Measurements from ENCODE around the gene TIPARP.

Gene TIPARP, protein sequence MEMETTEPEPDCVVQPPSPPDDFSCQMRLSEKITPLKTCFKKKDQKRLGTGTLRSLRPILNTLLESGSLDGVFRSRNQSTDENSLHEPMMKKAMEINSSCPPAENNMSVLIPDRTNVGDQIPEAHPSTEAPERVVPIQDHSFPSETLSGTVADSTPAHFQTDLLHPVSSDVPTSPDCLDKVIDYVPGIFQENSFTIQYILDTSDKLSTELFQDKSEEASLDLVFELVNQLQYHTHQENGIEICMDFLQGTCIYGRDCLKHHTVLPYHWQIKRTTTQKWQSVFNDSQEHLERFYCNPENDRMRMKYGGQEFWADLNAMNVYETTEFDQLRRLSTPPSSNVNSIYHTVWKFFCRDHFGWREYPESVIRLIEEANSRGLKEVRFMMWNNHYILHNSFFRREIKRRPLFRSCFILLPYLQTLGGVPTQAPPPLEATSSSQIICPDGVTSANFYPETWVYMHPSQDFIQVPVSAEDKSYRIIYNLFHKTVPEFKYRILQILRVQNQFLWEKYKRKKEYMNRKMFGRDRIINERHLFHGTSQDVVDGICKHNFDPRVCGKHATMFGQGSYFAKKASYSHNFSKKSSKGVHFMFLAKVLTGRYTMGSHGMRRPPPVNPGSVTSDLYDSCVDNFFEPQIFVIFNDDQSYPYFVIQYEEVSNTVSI

DNA sequence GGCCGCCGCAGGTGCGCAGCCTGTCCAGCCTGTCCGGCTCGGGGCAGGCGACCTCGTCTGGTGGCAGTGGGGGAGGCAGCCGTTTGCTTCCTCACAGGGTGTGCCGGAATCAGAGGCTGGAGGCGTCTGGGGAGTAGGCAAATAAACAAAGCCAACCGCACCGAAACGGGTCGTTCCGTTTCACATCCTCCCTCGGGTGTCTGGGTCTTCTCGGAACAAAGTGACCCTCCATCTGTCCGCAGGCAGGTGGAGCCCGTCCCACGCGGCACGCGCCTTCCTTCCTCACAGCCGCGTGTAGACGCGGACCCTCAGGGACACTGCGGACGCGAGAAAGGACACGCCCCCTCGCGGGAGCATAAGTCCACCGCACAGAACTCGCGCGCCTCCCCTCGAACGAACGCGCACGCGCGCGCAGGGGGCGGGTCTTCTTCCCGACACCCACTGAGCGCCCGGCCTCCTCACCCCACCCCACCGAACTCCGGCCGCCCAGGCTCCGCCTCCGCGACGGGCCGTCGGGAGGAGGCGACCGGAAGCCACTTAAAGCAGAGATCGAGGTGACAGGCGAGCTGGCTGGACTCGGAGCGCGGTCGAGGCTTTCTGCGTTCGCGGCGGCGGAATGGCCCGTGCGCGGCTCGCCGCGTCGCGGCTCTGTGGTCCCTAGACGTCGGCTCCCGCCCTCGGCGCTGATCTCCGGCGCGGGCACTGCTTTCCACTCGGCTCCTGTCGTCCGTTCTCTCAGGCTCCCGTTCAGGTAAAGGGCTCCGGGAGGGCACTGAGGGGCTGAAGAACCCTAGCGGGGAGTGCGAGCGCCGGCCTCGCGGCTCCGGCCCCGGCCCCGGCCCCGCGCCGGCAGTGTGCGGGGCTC is at the start of gene TIPARP:
Gene TIPARP, plus strand, starts transcription at position 545 of the 865 bp plus-strand sequence. CDS start 3,108 bp downstream, outside the sequence.
- peak; percentile 98 for DNase-seq

DNA sequence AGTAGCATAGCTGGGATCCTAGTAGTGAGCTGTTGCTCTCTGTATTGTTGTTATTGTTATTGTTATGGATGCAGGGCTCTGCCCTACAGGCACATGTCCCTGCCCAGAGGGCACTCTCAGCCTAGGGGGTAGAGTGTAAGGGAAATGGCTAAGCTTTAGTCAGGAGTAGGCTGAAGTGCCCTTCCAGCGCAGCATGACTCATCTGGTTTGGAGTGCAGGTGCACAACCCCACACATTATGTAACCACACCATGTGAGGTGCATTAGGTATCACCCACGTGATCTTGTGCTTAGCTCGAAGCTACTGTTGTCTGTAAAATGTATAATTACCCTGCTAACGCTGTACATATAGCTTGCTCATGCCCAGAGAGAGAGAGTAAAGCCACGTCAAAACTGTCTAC is 48.3 kb upstream of the TIPARP start:
- DNase-seq: no peak

DNA sequence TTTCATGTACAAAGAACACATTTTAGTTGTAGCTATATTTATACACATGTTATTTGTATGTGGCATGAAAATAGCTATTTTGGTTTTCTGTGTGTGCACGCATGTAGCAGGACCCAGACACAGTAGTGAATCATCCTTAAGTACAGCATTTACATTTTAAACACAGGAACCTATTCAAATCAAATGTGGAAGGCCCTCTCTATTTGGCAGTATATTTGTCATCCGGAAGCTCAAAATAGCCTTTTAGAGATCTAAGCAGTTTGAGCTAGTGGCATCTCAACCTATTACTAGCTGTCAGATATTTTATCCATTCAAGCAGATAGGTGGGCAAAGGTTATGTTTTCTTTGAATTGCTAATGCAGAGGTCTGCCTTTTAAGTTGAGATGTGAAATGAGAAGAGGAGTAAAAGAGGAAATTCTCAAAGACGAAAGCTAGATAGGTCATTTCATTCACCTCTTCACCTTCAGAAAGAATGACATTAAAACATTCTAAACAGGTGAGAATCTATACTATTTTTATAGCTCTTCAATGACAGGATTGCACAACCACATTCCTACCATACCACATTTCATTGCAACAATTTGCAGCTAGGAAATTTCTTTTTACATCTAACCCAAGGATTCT is 46.3 kb upstream of the TIPARP start:
- no peak for DNase-seq

DNA sequence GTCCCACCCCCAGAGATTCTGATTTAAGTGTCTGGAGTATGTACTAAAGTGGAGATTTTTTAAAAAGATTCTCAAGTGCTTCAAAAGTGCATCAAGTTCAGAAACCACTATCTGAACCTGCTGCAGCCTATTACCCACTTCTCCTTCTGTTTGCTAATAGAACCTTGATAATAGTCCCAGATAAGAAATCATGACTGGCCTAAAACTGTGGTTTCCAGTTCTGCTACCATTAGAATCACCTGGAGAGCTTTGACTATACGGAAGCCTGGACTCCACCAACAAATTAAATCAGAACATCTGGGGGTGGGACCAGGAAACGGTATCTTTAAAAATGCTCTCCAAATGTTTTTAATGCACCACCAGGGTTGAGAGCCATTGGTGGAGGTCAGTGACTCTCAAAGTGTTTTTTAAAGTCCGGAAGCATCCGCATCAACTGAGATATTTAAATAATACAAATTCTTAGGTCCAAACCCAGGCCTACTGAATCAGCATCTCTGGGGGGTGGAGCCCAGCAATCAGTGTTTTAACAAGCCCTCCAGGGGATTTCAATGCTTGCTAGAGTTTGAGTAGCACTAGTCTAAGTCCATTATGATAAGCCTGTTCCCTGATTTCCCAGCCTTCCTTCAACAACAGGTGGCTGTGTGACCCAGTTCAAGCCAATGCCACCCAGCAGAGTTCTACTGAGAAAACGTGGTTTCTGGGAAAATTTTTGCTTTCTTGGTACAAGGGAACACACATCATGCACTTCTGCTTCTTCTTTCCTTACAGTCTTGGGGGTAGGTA is 45.4 kb upstream of the TIPARP start:
- no peak for DNase-seq

DNA sequence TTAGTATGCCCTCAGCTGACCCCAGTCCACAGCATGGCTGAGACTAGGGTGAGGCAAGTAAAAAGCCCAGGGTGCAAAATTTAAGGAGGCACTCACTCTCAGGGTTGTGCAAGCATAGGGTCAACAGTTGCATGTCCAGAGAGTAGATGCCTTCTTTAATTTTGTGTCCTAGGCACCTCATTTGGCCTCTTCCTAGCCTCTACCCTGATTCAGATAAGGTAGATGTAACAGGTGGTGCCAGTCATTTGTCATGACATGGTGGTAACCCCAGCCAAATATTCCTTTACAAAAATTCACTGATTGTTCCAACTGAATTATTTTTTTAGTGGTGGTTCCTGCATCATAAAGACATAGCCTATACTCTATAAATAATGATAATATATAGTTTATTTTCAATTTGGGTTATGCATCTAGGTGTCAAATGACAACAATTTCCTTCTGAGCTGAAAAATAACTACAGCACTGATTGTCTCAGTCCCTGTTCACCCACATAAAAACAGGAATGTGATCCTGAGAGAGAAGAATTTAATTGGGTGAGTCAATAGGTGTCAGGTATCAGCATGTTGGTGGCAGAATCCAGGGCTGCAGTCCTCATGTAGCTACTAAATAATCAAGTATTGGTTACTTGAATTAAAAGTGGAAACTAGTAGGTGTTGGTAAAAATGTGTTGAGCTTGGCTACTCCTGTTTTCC is 44.2 kb upstream of the TIPARP start:
- DNase-seq: no peak

DNA sequence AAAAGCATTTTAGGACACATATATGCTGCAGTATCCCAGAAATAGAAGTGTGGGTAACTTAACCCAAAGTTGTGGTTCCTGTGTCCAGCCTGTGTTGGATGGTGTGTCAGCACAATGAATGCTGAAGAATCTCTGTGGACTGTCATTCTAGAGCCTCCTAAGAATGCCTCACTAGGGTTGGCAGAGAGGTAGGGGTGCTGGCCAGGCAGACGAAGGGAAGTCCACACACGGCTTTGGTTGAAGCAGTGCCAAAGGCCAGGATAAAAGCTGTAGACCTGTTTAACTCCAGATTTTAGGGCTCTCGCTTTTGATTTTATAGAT is 43.7 kb upstream of the TIPARP start:
- DNase-seq: no peak

DNA sequence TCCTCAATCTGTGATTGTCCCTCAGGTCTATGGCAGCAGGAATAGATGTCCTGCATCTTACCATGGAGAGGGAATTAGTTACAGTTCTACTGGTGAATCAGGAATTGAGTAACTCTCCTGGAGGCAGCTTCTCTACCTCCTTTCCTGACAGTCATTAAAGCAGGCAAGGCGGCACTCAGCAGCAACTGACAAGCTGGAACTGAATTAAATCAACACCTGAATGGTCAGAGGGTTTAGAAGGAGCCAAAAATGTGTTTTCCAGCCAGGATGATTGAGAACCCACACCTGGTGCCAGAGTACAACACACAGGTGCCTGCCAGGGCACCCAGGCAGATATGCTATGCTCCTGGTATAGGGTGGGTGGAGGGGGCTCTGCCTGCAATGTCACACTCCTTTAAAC is 43.1 kb upstream of the TIPARP start:
- DNase-seq: no peak

DNA sequence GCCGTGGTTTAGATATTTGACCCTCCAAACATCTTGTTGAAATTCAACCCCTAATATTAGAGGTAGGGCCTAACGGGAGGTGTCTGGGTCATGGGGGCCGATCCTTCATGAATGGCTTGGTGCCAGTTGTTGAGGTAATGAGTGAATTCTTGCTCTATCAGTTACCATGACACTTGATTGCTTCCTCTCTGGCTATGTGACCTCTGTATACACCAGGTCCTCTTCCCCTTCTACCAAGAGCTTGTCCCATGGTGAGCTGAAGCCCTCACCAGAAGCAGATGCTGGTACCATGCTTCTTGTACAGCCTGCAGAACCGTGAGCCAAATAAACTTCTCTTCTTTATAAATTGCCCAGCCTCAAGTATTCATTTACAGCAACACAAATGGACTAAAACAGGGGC is 41.8 kb upstream of the TIPARP start:
- DNase-seq: no peak

DNA sequence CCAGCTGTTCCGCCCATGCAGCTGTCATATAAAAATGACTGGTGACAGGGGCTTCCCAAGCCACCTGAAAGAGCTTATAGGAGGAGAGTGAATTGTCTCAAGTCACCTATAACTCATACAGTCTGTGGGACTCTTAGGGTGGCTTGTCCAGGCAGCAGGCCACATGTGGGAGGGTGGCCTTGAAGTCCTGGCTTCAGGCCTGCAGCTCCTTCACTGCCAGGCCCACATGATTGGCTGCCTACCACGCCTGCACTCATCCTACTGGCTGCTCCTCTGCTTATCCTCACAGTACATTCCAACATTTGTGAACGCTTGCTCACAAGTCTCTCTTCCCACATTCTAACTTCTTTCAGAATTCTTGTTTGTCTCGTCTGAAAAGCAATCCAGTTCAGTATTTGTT is 41.1 kb upstream of the TIPARP start:
- DNase-seq: no peak

DNA sequence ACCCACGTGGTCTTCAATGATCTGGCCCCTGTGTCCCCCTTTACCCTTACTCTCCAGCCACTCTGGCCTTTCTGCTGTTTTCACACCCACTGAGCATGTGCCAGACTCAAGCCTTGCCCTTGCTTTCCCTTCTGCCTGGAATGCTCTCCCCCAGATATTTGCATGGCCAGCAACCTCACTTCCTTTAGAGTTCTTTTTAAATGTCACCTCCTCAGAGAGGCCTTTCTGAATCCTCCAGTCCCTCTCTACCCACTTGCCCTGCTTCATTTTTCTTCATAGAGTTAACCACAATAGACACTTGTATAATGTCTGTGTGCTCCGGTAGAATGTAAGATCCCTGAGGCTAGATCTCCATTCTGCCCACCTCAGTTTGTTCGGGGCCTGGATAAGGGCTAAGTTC is 39.4 kb upstream of the TIPARP start:
- DNase-seq: no peak

DNA sequence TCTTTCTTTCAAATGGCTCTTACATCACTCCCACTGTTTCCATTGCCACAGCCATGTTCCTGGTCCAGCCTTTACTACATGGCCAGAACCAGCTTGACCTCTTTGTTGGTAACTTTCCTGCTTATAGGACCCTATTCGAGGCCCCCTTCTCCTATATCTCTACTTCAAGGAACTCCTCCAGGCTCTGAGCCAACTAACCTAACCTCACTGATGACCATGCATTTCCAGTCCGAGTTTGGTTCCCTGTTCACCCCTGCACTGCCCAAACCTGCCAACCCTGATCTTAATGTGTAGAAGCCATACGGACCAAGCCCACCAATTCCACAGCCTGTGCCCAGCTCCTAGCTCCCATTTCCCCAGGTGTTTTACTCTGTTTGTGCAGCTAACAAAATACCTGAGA is 38.4 kb upstream of the TIPARP start:
- no peak for DNase-seq

DNA sequence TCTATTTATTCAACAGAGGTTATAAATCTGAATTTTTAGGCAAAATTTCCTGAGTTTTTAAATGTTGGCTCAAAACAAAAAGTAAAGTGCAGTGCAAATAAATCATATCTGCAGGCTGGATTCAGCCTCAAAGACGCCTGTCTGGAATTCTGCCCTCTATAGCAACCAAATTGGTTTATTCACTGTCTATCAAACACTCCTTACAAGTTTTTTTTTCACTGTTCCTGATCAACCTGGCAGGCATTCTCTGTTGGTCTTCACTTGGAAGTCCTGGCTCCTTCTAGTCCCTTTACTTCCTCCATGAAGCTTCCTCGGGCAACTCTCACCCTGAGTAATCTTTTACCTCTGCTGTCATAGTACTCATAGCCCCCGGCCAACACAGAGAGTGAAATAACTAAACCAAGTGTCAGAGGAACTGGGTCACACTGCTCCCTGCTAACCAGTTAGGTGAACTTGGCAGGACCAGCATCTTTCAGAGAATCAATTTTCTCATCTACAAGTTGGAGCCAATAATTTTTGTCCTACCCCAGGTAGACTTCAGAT is 36.8 kb upstream of the TIPARP start:
- no peak for DNase-seq

DNA sequence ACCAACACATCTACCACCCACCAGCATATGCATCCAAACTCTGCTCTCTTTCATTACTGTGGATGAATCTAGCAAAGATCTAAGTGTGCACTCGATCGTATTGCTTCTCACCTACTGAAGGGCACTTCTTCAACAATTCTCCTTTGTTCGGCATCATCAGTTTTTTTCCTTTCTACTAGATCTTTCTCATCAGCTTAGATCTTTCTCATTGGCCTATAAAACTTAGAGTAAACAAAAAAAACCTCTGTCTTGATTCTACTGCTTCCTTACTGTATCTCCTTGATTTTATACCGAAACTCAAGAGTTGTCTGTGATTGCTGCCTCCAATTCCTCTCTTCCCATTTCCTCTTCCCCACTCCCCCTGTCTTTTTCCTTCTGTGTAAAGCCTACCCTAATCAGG is 36.1 kb upstream of the TIPARP start:
- DNase-seq: no peak

DNA sequence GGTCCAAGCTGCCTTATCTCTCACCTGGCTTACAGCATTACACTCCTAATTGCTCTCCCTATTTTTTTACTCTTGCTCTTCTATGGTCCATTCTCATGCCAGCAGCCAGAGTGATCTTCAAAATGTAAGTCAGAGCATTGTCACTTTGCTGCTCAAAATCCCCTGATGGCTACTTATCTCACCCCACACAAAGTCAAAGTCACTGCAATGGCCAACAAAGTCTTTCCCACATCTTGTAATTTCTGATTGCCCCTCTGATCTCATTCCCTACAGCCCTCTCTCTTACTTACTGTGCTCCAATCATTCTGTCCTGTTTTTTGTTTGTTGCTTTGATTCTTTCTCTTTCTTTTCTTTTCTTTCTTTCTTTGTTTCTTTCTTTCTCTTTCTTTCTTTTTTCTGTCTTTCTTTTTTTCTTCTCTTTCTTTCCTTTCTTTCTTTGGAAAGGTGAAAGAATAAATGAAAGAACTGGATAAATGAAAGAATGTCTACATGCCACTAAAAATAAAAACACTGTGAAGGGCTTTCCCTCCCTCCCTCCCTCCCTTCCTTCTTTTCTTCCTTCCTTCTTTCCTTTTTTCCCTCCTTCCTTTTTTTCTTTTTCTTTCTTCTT is 34.9 kb upstream of the TIPARP start:
- no peak for DNase-seq

DNA sequence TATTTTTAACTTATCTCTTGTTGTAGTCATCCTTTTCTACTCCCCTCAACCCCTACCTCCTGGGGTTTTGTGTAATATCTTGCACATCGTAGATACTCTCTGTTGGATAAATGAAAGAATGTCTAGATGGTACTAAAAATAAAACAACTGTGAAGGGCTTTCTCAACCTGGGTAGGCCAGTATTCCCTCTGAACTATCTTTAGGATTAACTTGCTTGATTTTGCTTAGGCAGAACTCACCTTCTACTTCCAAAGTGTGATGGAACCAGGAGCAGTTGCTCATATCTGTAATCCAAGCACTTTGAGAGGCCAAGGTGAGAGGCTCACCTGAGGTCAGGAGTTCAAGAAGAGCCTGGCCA is 32.8 kb upstream of the TIPARP start:
- no peak for DNase-seq

DNA sequence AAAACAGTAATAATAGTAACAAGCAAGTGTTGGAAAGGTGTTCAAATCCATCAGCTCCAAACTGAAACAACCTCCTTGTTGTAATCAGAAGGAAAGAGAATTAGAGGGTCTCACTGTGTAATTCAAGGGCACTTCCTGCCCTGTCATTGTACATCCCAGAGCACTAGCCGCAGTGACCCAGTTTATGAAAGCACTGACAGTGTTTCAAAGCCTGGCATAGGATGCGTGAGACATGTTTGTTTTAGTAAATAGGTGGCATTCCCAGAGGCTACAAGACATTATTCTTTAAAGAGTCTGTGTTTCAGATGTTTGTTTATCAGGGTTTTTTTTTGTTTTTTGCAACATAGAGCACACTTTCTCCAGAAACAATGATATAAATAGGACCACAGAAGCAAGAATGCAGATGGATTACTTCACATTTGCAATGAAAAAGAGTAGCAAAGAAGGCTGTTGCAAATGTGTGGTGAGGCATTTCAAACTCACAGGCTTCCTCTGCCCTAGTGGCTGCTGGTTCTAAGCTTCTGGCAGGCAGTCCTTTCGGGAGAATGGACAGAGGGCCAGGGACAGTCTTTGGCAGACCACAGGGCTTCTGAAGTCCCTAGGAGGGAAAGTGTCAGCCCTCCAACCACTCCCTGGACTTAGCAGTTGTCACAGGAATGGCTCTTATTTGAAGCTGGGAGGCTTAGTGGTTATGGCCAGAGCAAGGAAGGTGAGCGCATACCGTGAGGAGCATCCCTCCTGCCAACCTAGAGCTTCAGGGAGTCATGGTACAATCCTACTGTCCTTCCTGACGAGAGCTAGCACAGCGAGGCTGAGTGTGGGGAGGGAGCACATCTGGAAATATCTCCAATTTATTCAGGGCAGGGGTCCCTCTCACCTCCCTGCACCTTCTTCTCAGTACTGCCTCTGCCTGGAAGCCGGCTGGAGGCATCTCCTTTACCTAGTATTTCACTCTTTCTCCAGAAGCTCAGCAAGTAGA is 31.4 kb upstream of the TIPARP start:
- DNase-seq: no peak

DNA sequence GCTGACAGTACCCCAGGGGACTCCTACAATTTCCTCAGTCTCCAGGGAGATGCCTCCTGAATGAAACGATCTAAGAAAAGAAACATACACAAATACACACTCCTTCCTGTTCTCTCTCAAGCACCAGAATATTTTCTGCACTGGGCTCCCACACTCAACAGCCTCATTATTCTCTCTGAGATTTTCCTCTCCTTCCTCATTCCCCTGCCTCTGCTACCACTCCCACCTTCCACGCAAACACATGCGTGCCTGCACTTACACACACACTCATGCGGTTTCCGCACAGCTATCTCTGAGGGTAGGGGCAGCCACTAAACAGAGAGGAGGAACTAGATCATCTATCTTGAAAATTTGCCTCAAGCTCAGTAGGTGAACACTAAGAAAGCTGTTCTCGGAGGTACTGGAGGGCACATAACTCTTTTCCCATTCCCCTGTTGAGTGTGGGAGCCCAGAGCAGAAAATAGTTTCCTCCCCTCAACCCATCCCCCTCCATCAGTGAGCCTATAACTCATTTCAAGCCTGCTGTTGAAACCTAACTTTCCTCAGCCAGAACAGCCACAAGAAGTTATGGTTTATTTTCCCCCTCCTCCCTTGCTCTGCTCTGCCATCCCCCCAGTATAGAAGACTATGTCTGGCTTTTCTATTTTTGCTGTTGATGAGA is 30.5 kb upstream of the TIPARP start:
- DNase-seq: no peak

DNA sequence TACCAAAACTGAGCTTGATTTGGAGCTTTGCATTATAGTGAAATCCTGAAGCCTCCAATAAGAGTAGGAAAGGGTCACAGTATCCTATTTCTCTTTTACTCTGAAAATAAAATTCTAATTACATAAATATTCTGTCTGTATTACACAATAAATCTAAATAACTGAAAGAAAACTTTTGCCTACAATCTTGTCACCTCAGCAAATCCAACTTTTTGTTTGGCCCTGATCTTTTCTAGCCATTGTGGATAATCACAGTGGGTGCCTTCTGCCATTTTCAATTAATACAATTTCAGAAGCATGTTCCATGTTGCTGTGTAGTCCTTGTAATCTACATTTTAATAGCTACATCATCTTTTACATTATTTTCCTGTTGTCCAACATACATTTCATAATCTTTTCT is 29.4 kb upstream of the TIPARP start:
- no peak for DNase-seq

DNA sequence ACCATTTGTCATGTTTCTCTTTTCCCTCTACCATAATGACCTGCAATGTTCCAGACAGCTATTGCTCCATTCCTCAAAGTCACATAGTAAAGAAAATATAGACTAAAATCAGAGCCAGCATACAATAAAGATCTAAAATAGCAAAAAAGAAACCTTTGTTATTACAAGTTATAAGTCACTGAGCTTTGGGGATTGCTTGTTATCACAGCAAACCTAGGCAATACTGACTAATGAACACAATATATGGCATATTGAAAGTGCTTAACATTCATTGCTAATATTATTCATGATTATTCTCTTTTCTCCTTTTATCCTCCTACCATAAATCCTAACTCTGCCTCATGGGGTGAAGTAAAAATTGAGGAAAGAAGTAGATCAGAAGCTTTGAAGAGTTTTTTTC is 27.4 kb upstream of the TIPARP start:
- no peak for DNase-seq
